H9 (cell line): Measurements from ENCODE around the gene CLEC10A. TPM values are rescaled to one million over a fixed set of nuclear protein-coding genes. Genes with fewer than 3 reads are reported as not detected.

Source experiments
- DNase-seq: peaks from one replicate; pipeline ENCODE4 v3.0.0-alpha.2; 2017
- H2AFZ ChIP-seq: one replicate; pipeline ENCODE4 v1.6.1; 2013; ENCODE audit warnings: mild to moderate bottlenecking, low read length, control low read depth, moderate library complexity
- H2AK5ac ChIP-seq: 2 replicates; pipeline ENCODE4 v1.6.1; 2013; ENCODE audit warnings: low read length, control low read depth, mixed read lengths; ENCODE audit not compliant: insufficient read length
- H2BK120ac ChIP-seq: one replicate; pipeline ENCODE4 v1.6.1; 2013; ENCODE audit warnings: low read depth, mild to moderate bottlenecking, low read length, control low read depth, inconsistent platforms; ENCODE audit not compliant: poor library complexity, severe bottlenecking
- H2BK12ac ChIP-seq: 2 replicates; pipeline ENCODE4 v1.6.1; 2013; ENCODE audit warnings: low read length, control low read depth, mixed read lengths, low read depth; ENCODE audit not compliant: insufficient read length
- H2BK15ac ChIP-seq: 2 replicates; pipeline ENCODE4 v1.6.1; 2013; ENCODE audit warnings: low read depth, low read length, control low read depth
- H2BK20ac ChIP-seq: one replicate; pipeline ENCODE4 v1.6.1; 2013; ENCODE audit warnings: low read depth, mild to moderate bottlenecking, low read length, control low read depth, inconsistent platforms; ENCODE audit not compliant: poor library complexity, severe bottlenecking
- H2BK5ac ChIP-seq: 2 replicates; pipeline ENCODE4 v1.6.1; 2013; ENCODE audit warnings: low read length, control low read depth, mixed read lengths; ENCODE audit not compliant: insufficient read length
- H3K14ac ChIP-seq: 2 replicates; pipeline ENCODE4 v1.6.1; 2013; ENCODE audit warnings: low read length, control low read depth; ENCODE audit not compliant: insufficient read depth
- H3K18ac ChIP-seq: 2 replicates; pipeline ENCODE4 v1.6.1; 2013; ENCODE audit warnings: low read depth, mild to moderate bottlenecking, mixed read lengths, low read length, control low read depth; ENCODE audit not compliant: insufficient read length
- H3K23ac ChIP-seq: 2 replicates; pipeline ENCODE4 v1.6.1; 2013; ENCODE audit warnings: low read length, control low read depth, mixed read lengths, low read depth; ENCODE audit not compliant: insufficient read length
- H3K23me2 ChIP-seq: 2 replicates; pipeline ENCODE4 v1.6.1; 2013; ENCODE audit warnings: low read depth, mild to moderate bottlenecking, mixed read lengths, low read length, control low read depth; ENCODE audit not compliant: insufficient read length, poor library complexity, severe bottlenecking
- H3K27ac ChIP-seq: 2 replicates; pipeline ENCODE4 v1.5.1; 2013; ENCODE audit warnings: low read length, control low read depth, mixed read lengths, low read depth; ENCODE audit not compliant: insufficient read length
- H3K27me3 ChIP-seq: 2 replicates; pipeline ENCODE4 v1.6.1; 2013; ENCODE audit warnings: low read length, control low read depth, inconsistent platforms; ENCODE audit not compliant: insufficient read depth
- H3K4ac ChIP-seq: 2 replicates; pipeline ENCODE4 v1.6.1; 2013; ENCODE audit warnings: low read depth, mild to moderate bottlenecking, control low read depth, inconsistent platforms, low read length, moderate library complexity
- H3K4me1 ChIP-seq: 2 replicates; pipeline ENCODE4 v1.6.1; 2013; ENCODE audit warnings: low read length, control low read depth, inconsistent platforms; ENCODE audit not compliant: insufficient read depth
- H3K4me2 ChIP-seq: 2 replicates; pipeline ENCODE4 v1.6.1; 2013; ENCODE audit warnings: low read length, control low read depth, mixed read lengths; ENCODE audit not compliant: insufficient read length, insufficient read depth
- H3K56ac ChIP-seq: 2 replicates; pipeline ENCODE4 v1.6.1; 2013; ENCODE audit warnings: low read depth, mild to moderate bottlenecking, mixed read lengths, low read length, control low read depth; ENCODE audit not compliant: insufficient read length
- H3K79me1 ChIP-seq: 2 replicates; pipeline ENCODE4 v1.6.1; 2013; ENCODE audit warnings: low read depth, mild to moderate bottlenecking, moderate library complexity, low read length, control low read depth, inconsistent platforms; ENCODE audit not compliant: insufficient read depth, poor library complexity, severe bottlenecking
- H3K79me2 ChIP-seq: 2 replicates; pipeline ENCODE4 v1.6.1; 2013; ENCODE audit warnings: low read length, control low read depth, inconsistent platforms; ENCODE audit not compliant: insufficient read depth
- H3K9ac ChIP-seq: 2 replicates; pipeline ENCODE4 v1.6.1; 2013; ENCODE audit warnings: low read length, control low read depth, mixed read lengths; ENCODE audit not compliant: insufficient read length; ENCODE audit errors: extremely low read depth
- H3K9me3 ChIP-seq: one replicate; pipeline ENCODE4 v1.6.1; 2013; ENCODE audit warnings: low read depth, low read length, inconsistent platforms; ENCODE audit not compliant: control insufficient read depth
- H3T11ph ChIP-seq: one replicate; pipeline ENCODE4 v1.6.1; 2013; ENCODE audit warnings: mild to moderate bottlenecking, low read length, control low read depth, inconsistent platforms
- H4K20me1 ChIP-seq: one replicate; pipeline ENCODE4 v1.6.1; 2013; ENCODE audit not compliant: control insufficient read depth, insufficient read length, insufficient read depth
- H4K5ac ChIP-seq: 2 replicates; pipeline ENCODE4 v1.6.1; 2013; ENCODE audit warnings: low read depth, mild to moderate bottlenecking, mixed read lengths, low read length, control low read depth; ENCODE audit not compliant: insufficient read length
- H4K8ac ChIP-seq: replicated peaks from 2 replicates; pipeline ENCODE4 v1.6.1; 2013; ENCODE audit warnings: low read length, control low read depth, mixed read lengths, low read depth; ENCODE audit not compliant: insufficient read length
- H4K91ac ChIP-seq: 2 replicates; pipeline ENCODE4 v1.6.1; 2013; ENCODE audit warnings: low read depth, mild to moderate bottlenecking, moderate library complexity, mixed read lengths, low read length, control low read depth; ENCODE audit not compliant: insufficient read length
- H3K27ac Mint-ChIP-seq, 3 experiments: 2 replicates in 2 of 3; 3 replicates in 1 of 3; pipeline ENCODE4 v1.8.0; 2020 to 2021; ENCODE audit warnings: mixed read lengths in 3 of 3, mild to moderate bottlenecking in 1 of 3, moderate library complexity in 1 of 3
- H3K27me3 Mint-ChIP-seq: 2 replicates; pipeline ENCODE4 v1.8.0; 2021; ENCODE audit warnings: low read depth, mild to moderate bottlenecking, moderate library complexity, mixed read lengths
- H3K36me3 Mint-ChIP-seq, 3 experiments: 2 replicates in 2 of 3; 3 replicates in 1 of 3; pipeline ENCODE4 v1.8.0; 2020 to 2021; ENCODE audit warnings: low read depth in 3 of 3, mixed read lengths in 3 of 3; ENCODE audit not compliant: insufficient read depth in 1 of 3
- H3K4me1 Mint-ChIP-seq, 2 experiments: 2 replicates each; pipeline ENCODE4 v1.8.0; 2020; ENCODE audit warnings: mixed read lengths in 2 of 2
- H3K4me3 Mint-ChIP-seq, 2 experiments: 2 replicates in 1 of 2; 3 replicates in 1 of 2; pipeline ENCODE4 v1.8.0; 2020 to 2021; ENCODE audit warnings: mild to moderate bottlenecking in 2 of 2, mixed read lengths in 2 of 2, moderate library complexity in 1 of 2
- H3K9me3 Mint-ChIP-seq, 2 experiments: 2 replicates in 1 of 2; 3 replicates in 1 of 2; pipeline ENCODE4 v1.8.0; 2020; ENCODE audit warnings: mild to moderate bottlenecking in 2 of 2, mixed read lengths in 2 of 2, moderate library complexity in 1 of 2
- CTCF ChIP-seq: fragments of 200-600 bp; sonication (generic); conservative IDR thresholded peaks from 3 replicates; pipeline ENCODE4 v1.8.0; 2021; ENCODE audit warnings: antibody characterized with exemption, mild to moderate bottlenecking
- WGBS: extraction: QIAGEN DNeasy Blood & Tissue Kit; methylation state at CpG from one replicate; pipeline ENCODE4 v1.1.7; 2013; ENCODE audit warnings: missing lambda C conversion rate, low lambda C conversion rate, mixed read lengths; ENCODE audit not compliant: insufficient read length; ENCODE audit errors: extremely low coverage; 5-methylcytosine and 5-hydroxymethylcytosine counted together
- total RNA-seq: library from RNA; stranded (reverse); gene quantifications from 2 replicates; pipeline ENCODE4 v1.2.1, GENCODE V29; 2021

Gene CLEC10A
- total RNA-seq, 1 experiment from 2014 or later: not detected

GRCh38 chr17:7097940-7098339, 17.9 kb upstream of the CLEC10A start:
- H2BK12ac ChIP-seq: no peak overlapping the region
- H3K56ac ChIP-seq: no peak overlapping the region
- H3T11ph ChIP-seq: no peak overlapping the region
- H3K4ac ChIP-seq: no peak overlapping the region
- no peak overlapping the region for H3K18ac ChIP-seq
- H2BK20ac ChIP-seq: no peak overlapping the region
- no peaks in the 10 kb centered on the region for H3K9me3 ChIP-seq
- no peak overlapping the region for H3K23ac ChIP-seq
- no peak overlapping the region for H3K9ac ChIP-seq
- H3K27me3 ChIP-seq: no peaks in the 10 kb centered on the region
- H3K14ac ChIP-seq: no peak overlapping the region
- no peak overlapping the region for H2AFZ ChIP-seq
- no peaks in the 10 kb centered on the region for H3K79me2 ChIP-seq
- no CpG with 5 or more reads among the region's 5 CpGs for WGBS
- H3K27me3 Mint-ChIP-seq: peaks cover 21% of the 10 kb centered on the region
- H3K79me1 ChIP-seq: no peaks in the 10 kb centered on the region
- no peak overlapping the region for H2BK15ac ChIP-seq
- no peak overlapping the region for H3K27ac Mint-ChIP-seq
- no peaks in the 10 kb centered on the region; the same call in 1 of the 2 replicates for H3K4me1 ChIP-seq
- no peak overlapping the region for H4K91ac ChIP-seq
- no peak overlapping the region for H3K4me2 ChIP-seq
- no peak overlapping the region for H4K5ac ChIP-seq
- no peak overlapping the region for H2BK5ac ChIP-seq
- no peak for TF ChIP-seq CTCF
- H3K36me3 Mint-ChIP-seq: no peaks in the 10 kb centered on the region
- no peaks in the 10 kb centered on the region for H3K23me2 ChIP-seq
- H2BK120ac ChIP-seq: no peak overlapping the region
- no peak overlapping the region for H3K27ac ChIP-seq
- H4K8ac ChIP-seq: no peak overlapping the region
- H2AK5ac ChIP-seq: no peak overlapping the region
- H3K4me1 Mint-ChIP-seq: no peaks in the 10 kb centered on the region
- DNase-seq: no peak
- H4K20me1 ChIP-seq: no peaks in the 10 kb centered on the region
- no peak overlapping the region for H3K4me3 Mint-ChIP-seq
- no peaks in the 10 kb centered on the region; a peak in 1 of 5 replicates for H3K9me3 Mint-ChIP-seq
